ENCODE results near the gene CAPN9.

The CAPN9 gene

DNA sequence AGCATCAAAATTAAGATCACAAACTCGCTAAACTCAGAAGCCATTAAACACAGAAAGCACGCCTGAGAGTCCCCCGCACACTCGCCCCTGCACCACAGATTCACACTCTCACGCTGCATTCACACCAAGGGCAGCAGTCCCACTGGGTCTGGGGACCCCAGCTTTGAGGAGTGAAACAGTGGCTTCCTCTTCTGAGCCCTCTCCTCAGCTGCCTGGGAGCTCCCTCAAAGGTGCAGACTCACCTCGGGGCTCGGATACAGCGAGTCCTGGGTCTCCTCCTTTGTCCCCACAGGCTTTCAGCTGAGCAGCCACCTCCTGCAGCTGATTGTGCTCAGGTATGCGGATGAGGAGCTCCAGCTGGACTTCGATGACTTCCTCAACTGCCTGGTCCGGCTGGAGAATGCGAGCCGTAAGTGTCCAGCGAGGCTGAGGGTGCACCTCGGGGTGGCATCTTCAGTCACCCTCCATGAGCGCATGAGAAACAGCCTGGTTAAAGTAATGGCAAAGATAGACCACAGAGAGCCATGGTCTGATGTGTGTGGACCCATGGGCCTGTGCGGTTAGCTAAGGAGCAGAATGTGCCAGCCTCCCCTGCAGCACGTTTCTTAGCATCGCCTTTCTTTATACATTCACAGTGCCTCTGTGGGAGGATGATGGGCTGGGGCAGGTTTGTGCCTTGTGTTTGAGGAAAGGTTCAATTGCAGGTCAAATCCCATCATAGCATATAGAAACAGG, 47.9 kb downstream of the CAPN9 start:
- no peak for FAIRE-seq
- DNase-seq (ENCODE audit: insufficient read length, low spot score), result no peak

DNA sequence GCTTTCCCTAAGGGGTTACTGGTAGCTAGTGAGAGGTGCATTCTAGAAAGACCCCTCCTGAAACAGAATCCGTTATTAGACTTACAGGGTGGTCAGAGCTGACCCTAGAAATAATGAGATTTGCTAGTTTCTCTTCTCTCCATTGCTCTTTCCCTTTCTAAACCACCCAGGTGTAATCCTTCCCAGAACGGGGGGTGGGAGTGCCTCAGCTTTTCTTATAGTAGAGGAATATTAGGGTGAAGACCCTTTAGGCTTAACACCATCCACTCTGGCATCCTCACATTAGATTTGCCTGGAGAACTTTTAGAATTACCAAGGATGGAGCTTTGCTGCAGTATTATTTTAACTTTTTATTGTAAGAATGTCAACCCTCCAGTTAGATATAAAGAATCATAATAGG, 49.4 kb downstream of the CAPN9 start:
- FAIRE-seq (no peak), DNase-seq (ENCODE audit: insufficient read length, low spot score) (no peak)

- FAIRE-seq, result no peak
- no peak for DNase-seq (ENCODE audit: insufficient read length, low spot score)
These were observed 50.3 kb downstream of the CAPN9 start for GRCh38 chr1:230797376-230797920.

DNA sequence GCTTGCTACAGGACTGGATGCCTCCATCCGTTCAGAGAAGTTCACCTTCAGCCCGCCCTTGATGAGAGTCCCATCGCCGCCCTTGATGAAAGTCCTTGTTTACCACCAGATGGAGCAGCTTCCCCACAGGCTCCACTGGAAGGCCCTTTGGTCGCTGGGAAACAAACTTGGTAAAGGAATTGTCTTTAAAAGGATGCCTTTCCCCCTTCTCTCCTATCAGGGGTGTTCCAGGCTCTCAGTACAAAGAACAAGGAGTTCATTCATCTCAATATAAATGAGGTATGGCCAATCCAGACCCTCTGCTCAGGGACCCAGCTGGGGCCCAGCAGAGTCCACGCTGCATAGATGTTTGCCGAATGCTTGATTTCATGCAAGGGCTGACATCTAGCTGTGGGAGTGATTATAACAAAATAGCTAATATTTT, 50.8 kb downstream of the CAPN9 start:
- FAIRE-seq (no peak), DNase-seq (ENCODE audit: insufficient read length, low spot score) (no peak)

GRCh38 chr1:230798491-230798890, 51.3 kb downstream of the CAPN9 start:
- no peak for DNase-seq (ENCODE audit: insufficient read length, low spot score)
- no peak for FAIRE-seq

GRCh38 chr1:230800891-230801840, 54.0 kb downstream of the CAPN9 start:
- FAIRE-seq (no peak), DNase-seq (ENCODE audit: insufficient read length, low spot score) (no peak)

- DNase-seq (ENCODE audit: insufficient read length, low spot score) (no peak), FAIRE-seq (no peak)
These were observed 57.2 kb downstream of the CAPN9 start for GRCh38 chr1:230804396-230804795.

GRCh38 chr1:230806552-230806951, 59.4 kb downstream of the CAPN9 start:
- no peak for DNase-seq (ENCODE audit: insufficient read length, low spot score)
- FAIRE-seq, result no peak

DNA sequence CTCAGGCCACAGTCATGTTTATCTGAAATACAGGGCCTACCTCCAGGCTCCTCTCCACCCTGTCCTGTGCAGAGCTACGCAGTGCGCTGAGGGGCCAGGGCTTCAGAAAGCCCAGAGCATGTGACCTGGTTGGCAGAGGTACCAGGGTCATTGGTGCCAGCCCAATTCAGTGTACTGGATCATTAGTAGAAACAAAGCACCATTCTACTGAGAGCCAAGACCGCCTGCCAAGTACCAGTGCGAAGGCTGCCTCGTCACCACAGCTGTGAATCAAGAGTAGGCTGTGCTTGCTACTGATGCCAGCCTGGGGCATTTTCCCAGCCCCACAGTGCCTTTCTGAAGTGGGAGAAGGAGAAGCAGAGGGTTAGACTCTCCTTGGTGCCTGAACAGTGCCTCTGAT, 59.8 kb downstream of the CAPN9 start:
- FAIRE-seq (no peak), DNase-seq (ENCODE audit: insufficient read length, low spot score) (no peak)

DNA sequence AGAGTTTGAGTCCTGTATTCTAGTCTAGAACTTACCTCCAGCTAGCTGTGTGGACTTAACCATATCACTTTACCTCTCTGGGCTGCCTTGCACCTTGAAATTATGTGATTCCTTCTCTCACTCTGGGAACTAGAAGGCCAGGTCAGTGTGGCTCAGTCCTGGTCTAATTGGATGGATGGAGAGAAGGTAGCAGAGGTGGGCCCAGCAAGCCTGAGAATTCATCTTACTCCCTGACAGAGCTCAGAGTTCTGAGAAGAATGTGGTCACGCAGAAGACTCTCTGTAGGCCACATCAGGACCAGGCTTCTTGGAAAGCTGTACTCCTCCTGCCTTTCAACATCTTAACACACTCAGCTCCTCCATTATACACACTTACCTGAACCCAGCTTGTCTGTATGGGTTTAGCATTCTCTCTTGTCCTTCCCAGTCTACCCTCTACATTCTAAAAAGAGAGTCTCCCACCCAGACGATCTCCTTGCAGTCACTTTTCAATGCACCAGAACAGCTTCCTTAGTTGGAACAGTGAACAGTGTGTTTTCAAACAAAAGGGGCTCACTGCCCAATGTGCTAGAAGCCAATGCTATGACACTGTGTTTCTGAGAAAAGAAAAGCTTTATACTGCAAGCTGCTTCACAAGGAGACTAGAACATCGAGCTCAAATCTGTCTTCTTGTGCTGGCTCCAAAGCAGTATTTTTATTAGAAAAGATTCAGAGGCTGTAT, 60.5 kb downstream of the CAPN9 start:
- FAIRE-seq (no peak), DNase-seq (ENCODE audit: insufficient read length, low spot score) (no peak)

DNA sequence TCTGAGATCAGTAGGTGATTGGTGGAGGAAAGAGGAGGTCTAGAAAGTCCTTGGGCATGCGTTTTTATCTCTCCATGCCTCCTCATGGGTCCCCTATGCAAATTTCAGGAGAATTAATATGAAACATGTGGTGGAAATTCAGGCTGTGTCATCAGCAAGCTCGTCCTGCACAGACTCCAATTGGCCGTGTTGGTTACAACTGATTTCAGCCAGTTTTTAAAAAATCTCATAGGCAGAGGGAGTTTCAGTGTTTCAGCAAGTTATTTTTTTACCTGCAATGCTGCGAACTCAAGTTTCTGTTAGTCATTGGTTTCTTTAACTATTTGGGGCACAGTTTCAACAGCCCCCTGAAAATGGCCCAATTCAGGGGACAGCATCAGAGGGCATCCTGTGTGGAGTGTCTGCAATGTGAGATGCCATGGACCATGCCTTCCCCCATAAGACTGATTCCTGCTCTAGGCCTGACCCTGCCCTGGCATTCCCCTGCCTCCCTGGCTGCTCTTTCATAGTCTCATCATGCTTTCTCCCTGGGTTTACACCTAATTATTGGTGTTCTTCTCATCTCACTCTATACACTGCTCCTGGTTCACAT, 61.2 kb downstream of the CAPN9 start:
- FAIRE-seq, result no peak

DNA sequence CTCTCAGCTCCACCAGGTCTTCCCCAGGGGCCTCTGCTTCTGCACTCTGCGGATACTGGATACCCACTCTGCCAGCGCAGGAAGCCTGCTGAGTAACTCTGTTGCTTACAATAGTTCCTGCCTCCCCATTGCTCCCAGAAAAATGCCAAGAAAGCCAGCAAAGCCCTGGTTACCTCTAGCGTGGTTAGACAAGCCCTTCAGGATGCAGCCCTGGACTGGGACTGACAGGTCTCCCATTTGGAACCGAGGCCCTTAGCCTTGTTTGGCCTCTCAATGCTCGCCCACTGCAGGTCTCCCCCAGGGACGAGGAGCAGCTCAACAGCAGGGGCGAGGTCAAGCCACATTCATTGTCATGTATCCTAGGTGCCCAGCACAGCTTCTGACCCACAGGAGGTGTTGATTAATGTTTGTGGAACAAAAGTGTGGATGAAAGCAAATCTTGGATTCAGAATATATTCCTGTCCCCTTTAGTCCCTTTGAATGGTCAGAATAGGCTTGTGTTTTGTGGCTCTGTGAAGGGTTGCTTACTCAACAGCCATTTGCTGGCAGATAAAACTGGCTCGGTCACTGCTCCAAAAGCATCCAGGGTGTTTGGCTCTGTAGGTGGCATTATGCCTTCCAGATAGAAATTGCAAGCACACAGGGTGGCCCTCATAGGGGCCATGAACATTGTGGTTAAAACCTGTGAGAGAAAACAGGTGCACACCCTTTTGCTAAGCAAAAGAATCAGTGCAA, 62.2 kb downstream of the CAPN9 start:
- DNase-seq (ENCODE audit: insufficient read length, low spot score) (no peak), FAIRE-seq (no peak)

More for the DNA sequence above, 61.2 kb downstream of the CAPN9 start:
- no peak for DNase-seq (ENCODE audit: insufficient read length, low spot score)

- no peak for DNase-seq (ENCODE audit: insufficient read length, low spot score)
- no peak for FAIRE-seq
These were observed 65.4 kb downstream of the CAPN9 start for GRCh38 chr1:230812568-230812967.

DNA sequence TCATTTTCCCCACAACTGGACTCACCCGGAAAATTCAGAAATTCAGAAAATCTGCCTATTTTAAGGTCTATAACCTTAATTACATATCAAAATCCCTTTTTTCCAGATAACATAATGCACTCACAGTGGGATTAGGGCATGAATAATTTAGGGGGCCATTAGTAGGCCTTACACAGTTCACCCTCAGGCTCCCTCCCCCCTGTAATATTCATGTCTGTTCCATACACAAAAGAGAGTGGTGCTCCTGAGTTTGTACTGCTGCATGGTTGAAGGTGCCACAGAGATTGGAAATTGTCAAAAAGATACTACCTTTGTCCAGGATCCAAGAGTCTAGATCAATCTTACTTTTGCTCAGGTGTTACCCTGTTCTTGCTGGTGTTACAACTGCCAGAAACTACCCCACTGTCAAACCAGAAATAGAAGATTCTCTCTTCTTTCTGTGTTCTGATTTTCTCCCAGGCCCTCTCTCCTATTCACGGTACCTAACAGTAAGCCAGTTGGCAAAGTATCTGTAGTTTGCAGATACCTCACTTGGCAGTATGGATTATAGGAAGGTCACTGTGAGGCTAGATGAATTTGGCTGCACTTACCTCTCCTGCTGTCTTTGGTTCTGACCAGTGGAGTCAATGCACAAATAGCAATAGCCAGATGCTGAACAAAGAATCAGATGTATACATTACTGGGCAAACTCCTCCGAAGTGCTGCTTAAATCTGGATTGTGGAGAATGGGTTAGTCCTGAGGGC, 67.9 kb downstream of the CAPN9 start:
- FAIRE-seq, result no peak
- no peak for DNase-seq (ENCODE audit: insufficient read length, low spot score)

DNA sequence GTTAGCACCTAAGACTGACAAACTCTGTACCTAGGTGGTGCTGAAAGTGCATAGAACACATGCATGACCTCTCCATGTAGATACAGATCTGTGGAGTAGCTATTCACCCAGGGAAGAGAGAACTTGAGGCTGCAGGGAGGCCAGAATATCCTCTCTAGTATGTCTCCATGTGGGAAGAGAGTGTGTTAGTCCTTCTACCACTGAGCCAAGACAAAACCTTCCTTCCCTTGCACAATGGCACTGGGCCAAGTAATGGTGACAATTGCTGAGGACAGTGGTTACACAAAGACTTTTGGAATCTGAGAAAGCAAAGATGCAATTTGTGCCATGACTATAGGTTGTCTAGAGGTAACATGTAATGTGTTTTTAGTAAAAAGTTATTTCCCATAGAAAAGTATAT, 68.8 kb downstream of the CAPN9 start:
- DNase-seq (ENCODE audit: insufficient read length, low spot score) (no peak), FAIRE-seq (no peak)

GRCh38 chr1:230818367-230818766, 71.2 kb downstream of the CAPN9 start:
- FAIRE-seq, result no peak

GRCh38 chr1:230818901-230819300, 71.7 kb downstream of the CAPN9 start:
- no peak for DNase-seq (ENCODE audit: insufficient read length, low spot score)
- FAIRE-seq, result no peak

More at GRCh38 chr1:230818367-230818766, 71.2 kb downstream of the CAPN9 start:
- DNase-seq (ENCODE audit: insufficient read length, low spot score), result no peak

DNA sequence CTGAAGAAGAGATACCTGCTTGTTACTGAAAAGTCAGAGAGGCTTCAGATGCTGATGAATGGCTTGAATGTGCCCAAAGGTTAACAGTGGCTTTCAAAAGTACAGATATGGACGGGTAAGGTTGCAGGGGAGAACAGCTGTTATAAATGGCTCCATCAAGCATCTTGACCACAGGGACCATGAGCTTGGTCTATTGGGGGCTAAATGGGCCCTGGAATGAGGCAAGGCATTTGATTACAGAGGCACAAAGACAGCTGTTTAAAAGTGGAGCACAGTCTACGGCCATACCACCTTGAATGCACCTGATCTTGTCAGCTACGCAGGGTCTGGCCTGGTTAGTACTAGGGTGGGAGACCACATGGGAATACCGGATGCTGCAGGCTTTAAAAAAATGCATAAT, 72.8 kb downstream of the CAPN9 start:
- DNase-seq (ENCODE audit: insufficient read length, low spot score) (no peak), FAIRE-seq (no peak)

- FAIRE-seq (no peak), DNase-seq (ENCODE audit: insufficient read length, low spot score) (no peak)
These were observed 73.4 kb downstream of the CAPN9 start for GRCh38 chr1:230820568-230820967.
